Type B pancreatic cell (in vitro differentiated cells): ENCODE data around the gene KASH5. TPM values are rescaled to one million over a fixed set of nuclear protein-coding genes. Genes with fewer than 3 reads are reported as not detected.

ENCODE experiments used
- DNase-seq: peaks from one replicate; pipeline ENCODE4 v3.0.0; 2021; ENCODE audit warnings: mixed read lengths; ENCODE audit not compliant: unreplicated experiment; ENCODE audit errors: extremely low spot score
- H3K27ac Mint-ChIP-seq: 2 replicates; pipeline ENCODE4 v1.8.0; 2021; ENCODE audit warnings: mild to moderate bottlenecking, mixed read lengths
- H3K27me3 Mint-ChIP-seq: 2 replicates; pipeline ENCODE4 v1.8.0; 2021; ENCODE audit warnings: mixed read lengths
- H3K36me3 Mint-ChIP-seq: 2 replicates; pipeline ENCODE4 v1.8.0; 2021; ENCODE audit warnings: mixed read lengths
- H3K4me1 Mint-ChIP-seq: one replicate; pipeline ENCODE4 v1.8.0; 2021; ENCODE audit warnings: mixed read lengths; ENCODE audit not compliant: unreplicated experiment
- H3K4me3 Mint-ChIP-seq: 2 replicates; pipeline ENCODE4 v1.8.0; 2021; ENCODE audit warnings: mild to moderate bottlenecking, mixed read lengths
- H3K9me3 Mint-ChIP-seq: 2 replicates; pipeline ENCODE4 v1.8.0; 2021; ENCODE audit warnings: mixed read lengths
- CTCF ChIP-seq: fragments of 200-600 bp; sonication (generic); conservative IDR thresholded peaks from 2 replicates; pipeline ENCODE4 v1.5.0; 2021; ENCODE audit warnings: antibody characterized with exemption, mild to moderate bottlenecking
- total RNA-seq: library from RNA; stranded (reverse); gene quantifications from 2 replicates; pipeline ENCODE4 v1.2.1, GENCODE V29; 2021; ENCODE audit warnings: low replicate concordance

The KASH5 gene
- total RNA-seq, 1 donor from 2014 or later = not detected

- no peak overlapping the region for H3K4me3 Mint-ChIP-seq
- H3K9me3 Mint-ChIP-seq = no peaks in the 10 kb centered on the region
- no peak for DNase-seq
- no peak for TF ChIP-seq CTCF
- H3K27me3 Mint-ChIP-seq = peaks cover 10% of the 10 kb centered on the region
- peaks cover 17% of the 10 kb centered on the region for H3K4me1 Mint-ChIP-seq
- H3K27ac Mint-ChIP-seq = no peak overlapping the region
- peaks cover 28% of the 10 kb centered on the region for H3K36me3 Mint-ChIP-seq
Observed at GRCh38 chr19:49340865-49341718, 47.0 kb upstream of the KASH5 start.

GRCh38 chr19:49342291-49342721, 45.7 kb upstream of the KASH5 start:
- Mint-ChIP-seq H3K9me3 (no peaks in the 10 kb centered on the region), H3K4me1 (peaks cover 17% of the 10 kb centered on the region), H3K4me3 (no peak overlapping the region), H3K27me3 (peaks cover 10% of the 10 kb centered on the region), H3K27ac (peak overlapping the region; percentile 3), H3K36me3 (peaks cover 28% of the 10 kb centered on the region)
- no peak for DNase-seq
- TF ChIP-seq CTCF = no peak

GRCh38 chr19:49343123-49343522, 44.9 kb upstream of the KASH5 start:
- DNase-seq = no peak
- no peak for TF ChIP-seq CTCF
- Mint-ChIP-seq H3K9me3 (no peaks in the 10 kb centered on the region), H3K27ac (peak overlapping the region; percentile 3), H3K36me3 (peaks cover 35% of the 10 kb centered on the region), H3K27me3 (peaks cover 9% of the 10 kb centered on the region), H3K4me1 (peaks cover 16% of the 10 kb centered on the region), H3K4me3 (no peak overlapping the region)

- Mint-ChIP-seq H3K9me3 (no peaks in the 10 kb centered on the region), H3K4me3 (no peak overlapping the region), H3K27me3 (no peaks in the 10 kb centered on the region), H3K36me3 (peaks cover 39% of the 10 kb centered on the region), H3K4me1 (peaks cover 7% of the 10 kb centered on the region), H3K27ac (no peak overlapping the region)
- no peak for TF ChIP-seq CTCF
- DNase-seq = no peak
Observed at GRCh38 chr19:49344505-49345423, 43.3 kb upstream of the KASH5 start.

- no peak overlapping the region for H3K4me3 Mint-ChIP-seq
- DNase-seq = no peak
- peaks cover 42% of the 10 kb centered on the region for H3K36me3 Mint-ChIP-seq
- no peak for TF ChIP-seq CTCF
- no peak overlapping the region for H3K27ac Mint-ChIP-seq
- no peaks in the 10 kb centered on the region for H3K27me3 Mint-ChIP-seq
- H3K4me1 Mint-ChIP-seq = no peaks in the 10 kb centered on the region
- H3K9me3 Mint-ChIP-seq = no peaks in the 10 kb centered on the region
Observed at GRCh38 chr19:49347191-49347590, 40.9 kb upstream of the KASH5 start.
